WERI-Rb-1 (cell line): ENCODE results near the gene ACSF3.

ENCODE experiments used
- DNase-seq: peaks from one replicate; pipeline ENCODE4 v3.0.0-alpha.2; 2020
- H3K27ac ChIP-seq: fragments of 250-450 bp; sonication (Bioruptor Pico); 2 replicates; pipeline ENCODE4 v1.5.1; 2020; ENCODE audit warnings: mild to moderate bottlenecking, moderate library complexity
- H3K27me3 ChIP-seq: fragments of 250-450 bp; sonication (Bioruptor Pico); 2 replicates; pipeline ENCODE4 v1.5.1; 2021; ENCODE audit warnings: mild to moderate bottlenecking, low read depth, moderate library complexity; ENCODE audit not compliant: insufficient read depth, severe bottlenecking
- H3K36me3 ChIP-seq: fragments of 250-450 bp; sonication (Bioruptor Pico); 2 replicates; pipeline ENCODE4 v1.5.1; 2020; ENCODE audit warnings: mild to moderate bottlenecking, moderate library complexity
- H3K4me3 ChIP-seq: 2 replicates; pipeline ENCODE4 v1.5.1; 2011; ENCODE audit warnings: low read depth, mild to moderate bottlenecking, control low read depth, low read length
- H3K9me3 ChIP-seq: fragments of 250-450 bp; sonication (Bioruptor Pico); 2 replicates; pipeline ENCODE4 v1.5.1; 2021; ENCODE audit warnings: mild to moderate bottlenecking, moderate library complexity; ENCODE audit not compliant: severe bottlenecking
- TF ChIP-seq, protein P1 (sequence below): IDR thresholded peaks from 2 replicates; pipeline ENCODE4 v1.5.1; 2011; ENCODE audit warnings: low read depth, mild to moderate bottlenecking, control low read depth, inconsistent platforms, low read length

The ACSF3 gene

DNA sequence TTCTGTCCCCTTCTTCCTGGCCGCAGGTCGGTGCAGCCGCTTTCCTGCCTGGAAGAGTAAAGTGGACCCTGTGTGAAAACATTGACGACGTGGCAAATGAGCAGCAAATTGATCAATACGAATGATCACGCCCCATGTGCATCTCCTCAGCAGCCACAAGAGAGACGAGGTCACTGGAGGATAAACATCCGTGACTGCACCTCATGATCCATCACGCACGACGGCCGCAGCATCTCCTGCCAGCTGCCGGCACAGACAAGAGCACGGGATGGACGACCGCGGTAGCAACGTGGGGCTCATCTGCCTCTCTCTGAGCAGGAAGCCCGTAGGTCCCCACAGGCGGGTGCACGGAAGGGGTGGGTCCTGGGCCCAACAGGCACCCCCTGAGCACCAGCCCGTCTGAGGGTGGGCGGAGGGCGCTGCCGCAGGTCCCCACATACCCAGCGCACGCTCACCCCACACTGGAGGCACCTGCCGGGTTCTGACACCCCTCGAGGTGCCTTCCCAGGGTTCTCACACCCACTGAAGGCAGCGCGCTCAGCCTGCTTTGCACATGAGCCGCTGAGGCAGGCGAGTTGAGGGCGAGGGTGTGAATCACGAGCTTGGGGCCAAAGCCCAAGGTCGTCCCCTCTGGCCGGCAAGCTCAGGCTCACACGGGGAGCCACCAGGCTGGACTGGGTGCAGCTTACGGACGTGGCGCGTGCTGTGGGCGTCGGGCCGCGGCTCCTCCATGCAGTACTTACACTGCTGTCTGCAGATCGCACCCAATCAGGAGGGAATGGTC lies 65.6 kb downstream of the ACSF3 start:
- Histone ChIP-seq H3K9me3 (no peaks in the 10 kb centered on the region), H3K27ac (no peak overlapping the region), H3K36me3 (no peaks in the 10 kb centered on the region), H3K27me3 (no peaks in the 10 kb centered on the region), H3K4me3 (no peak overlapping the region)
- TF ChIP-seq, protein P1, sequence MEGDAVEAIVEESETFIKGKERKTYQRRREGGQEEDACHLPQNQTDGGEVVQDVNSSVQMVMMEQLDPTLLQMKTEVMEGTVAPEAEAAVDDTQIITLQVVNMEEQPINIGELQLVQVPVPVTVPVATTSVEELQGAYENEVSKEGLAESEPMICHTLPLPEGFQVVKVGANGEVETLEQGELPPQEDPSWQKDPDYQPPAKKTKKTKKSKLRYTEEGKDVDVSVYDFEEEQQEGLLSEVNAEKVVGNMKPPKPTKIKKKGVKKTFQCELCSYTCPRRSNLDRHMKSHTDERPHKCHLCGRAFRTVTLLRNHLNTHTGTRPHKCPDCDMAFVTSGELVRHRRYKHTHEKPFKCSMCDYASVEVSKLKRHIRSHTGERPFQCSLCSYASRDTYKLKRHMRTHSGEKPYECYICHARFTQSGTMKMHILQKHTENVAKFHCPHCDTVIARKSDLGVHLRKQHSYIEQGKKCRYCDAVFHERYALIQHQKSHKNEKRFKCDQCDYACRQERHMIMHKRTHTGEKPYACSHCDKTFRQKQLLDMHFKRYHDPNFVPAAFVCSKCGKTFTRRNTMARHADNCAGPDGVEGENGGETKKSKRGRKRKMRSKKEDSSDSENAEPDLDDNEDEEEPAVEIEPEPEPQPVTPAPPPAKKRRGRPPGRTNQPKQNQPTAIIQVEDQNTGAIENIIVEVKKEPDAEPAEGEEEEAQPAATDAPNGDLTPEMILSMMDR = no peak
- no peak for DNase-seq

DNA sequence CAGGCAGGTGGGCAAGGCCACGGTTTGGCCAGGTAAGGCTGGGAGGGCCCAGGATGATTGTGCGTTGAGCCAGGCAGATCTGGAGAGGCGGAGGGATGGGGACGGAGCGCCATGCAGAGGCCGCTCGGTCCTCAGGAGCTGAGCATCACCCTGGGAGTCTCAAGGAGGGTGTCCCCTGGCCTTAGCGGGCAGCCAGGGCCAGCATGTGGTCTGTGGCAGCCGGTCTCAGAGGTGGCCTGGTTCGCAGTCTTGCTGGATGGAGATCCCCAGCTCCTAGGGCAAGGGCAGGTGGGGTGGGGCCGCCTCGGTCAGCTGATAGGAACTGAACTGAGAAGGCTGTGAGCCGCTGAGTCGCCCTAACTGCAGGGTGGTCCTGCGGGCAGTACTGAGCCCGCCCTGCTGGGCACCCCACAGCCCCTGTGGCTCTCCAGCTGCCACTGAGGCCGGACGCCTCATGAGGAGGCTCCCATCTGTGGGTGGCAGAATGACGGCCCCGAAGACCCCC lies 66.2 kb downstream of the ACSF3 start:
- DNase-seq = no peak
- H3K27me3 ChIP-seq = no peaks in the 10 kb centered on the region
- TF ChIP-seq, protein P1 = no peak
- no peak overlapping the region for H3K4me3 ChIP-seq
- H3K9me3 ChIP-seq = no peaks in the 10 kb centered on the region
- H3K27ac ChIP-seq = no peak overlapping the region
- H3K36me3 ChIP-seq = no peaks in the 10 kb centered on the region

DNA sequence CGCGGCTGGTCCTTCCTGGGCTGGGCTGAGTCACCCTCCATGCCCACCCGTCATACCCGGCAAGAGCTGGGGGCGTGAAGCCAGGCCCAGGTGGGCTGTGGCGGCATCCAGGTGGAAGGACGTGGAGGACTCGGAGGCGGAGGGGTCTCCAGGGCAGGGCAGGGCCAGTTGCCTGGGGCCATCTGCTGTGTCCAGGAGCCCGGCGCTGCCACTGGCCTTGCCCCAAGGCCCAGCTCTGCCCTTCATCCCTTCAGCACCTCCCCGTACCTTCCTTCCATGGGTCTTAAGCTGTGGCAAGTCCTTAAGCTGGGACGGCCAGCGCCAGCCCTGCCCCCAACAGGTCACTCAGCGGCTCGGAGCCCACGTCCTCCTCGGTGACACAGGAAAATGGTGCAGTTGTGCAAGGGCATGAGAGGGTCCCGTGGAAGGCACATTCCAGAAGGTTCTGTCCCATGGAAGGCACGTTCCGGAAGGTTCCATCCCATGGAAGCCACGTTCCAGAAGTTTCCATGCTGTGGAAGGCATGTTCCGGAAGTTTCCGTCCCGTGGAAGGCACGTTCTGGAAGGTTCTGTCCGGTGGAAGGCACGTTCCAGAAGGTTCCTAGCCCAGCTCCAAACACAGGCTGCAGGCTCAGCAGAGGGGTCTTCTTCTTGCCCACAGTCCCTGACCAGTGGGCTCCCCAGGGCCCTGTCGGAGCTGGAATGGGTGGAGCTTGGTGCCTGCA lies 67.5 kb downstream of the ACSF3 start:
- DNase-seq = no peak
- Histone ChIP-seq H3K4me3 (no peak overlapping the region), H3K9me3 (no peaks in the 10 kb centered on the region), H3K27ac (no peak overlapping the region), H3K27me3 (no peaks in the 10 kb centered on the region), H3K36me3 (no peaks in the 10 kb centered on the region)
- TF ChIP-seq, protein P1 = no peak

DNA sequence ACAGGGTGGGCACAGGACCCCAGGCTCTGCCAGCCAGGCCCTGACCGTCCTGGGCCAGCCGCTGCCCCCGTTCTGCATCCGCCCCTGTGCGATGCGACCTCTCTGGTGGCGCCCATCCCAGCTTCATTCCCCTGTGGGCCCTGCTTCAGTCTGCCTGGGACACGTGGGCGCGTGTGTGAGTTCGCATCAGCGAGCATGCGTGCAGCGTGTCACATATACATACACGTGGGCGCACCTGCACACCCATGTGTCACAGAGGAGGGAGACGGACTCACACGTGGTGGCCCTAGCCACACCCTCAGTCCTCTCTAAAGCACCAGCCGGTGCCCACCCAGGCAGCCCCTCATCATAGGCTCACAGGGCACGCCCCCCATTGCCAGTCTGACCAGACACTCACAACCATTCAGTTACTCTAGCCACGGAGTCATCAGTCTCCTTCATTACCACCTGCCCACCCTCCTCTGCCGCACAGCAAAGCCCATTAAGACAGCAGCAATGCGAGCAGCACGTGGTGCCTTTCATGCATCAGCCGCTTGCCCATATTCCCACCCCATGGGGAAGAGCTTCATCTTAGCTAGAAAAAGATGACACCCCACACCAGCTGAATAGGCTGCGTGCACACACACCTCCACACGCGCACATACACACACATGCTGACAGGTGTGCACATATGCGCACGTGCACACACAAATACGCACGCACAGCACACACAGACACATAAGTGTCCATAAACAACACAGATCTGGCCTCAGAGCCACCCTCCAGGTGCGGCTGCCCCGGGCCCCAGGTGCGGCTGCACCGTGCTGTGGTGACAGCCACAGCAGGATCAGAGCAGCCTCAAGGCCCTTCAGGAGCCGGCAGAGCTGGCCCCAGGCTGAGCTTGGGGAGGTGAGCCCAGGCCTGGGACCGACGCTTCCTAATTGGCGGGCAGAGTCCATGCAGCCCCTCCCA lies 68.4 kb downstream of the ACSF3 start:
- TF ChIP-seq, protein P1 = no peak
- H3K9me3 ChIP-seq = no peaks in the 10 kb centered on the region
- no peaks in the 10 kb centered on the region for H3K36me3 ChIP-seq
- no peak overlapping the region for H3K27ac ChIP-seq
- DNase-seq = no peak
- H3K4me3 ChIP-seq = no peak overlapping the region
- no peaks in the 10 kb centered on the region for H3K27me3 ChIP-seq

DNA sequence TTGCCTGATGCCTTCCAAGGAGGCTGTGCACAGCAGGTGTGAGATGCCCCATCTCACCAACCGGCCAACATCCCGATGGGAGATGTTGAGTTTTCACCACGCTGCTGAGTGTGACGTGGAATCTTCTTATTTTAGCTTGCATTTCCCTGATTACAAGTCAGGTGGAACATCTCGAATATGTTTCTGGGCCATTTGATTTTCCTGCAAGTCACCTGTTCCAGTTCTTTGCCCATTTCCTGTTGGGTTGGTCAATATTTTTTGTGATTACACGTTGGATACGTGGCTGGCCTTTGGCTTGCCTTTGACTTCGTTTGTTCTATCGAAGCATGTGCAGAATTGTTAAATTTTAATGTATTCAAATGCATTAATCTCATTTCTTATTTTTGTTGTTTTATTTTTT lies 69.6 kb downstream of the ACSF3 start:
- Histone ChIP-seq H3K9me3 (no peaks in the 10 kb centered on the region), H3K36me3 (no peaks in the 10 kb centered on the region)
- TF ChIP-seq, protein P1 = no peak

More for the DNA sequence above, 69.6 kb downstream of the ACSF3 start:
- DNase-seq = no peak
- H3K27ac ChIP-seq = no peak overlapping the region
- H3K27me3 ChIP-seq = no peaks in the 10 kb centered on the region
- H3K4me3 ChIP-seq = no peak overlapping the region
